Neural cell (in vitro differentiated cells): ENCODE data around the gene GLRX. TPM values are rescaled to one million over a fixed set of nuclear protein-coding genes. Genes with fewer than 3 reads are reported as not detected.
A peak's percentile ranks its signal among the peaks of the same experiment; 100 is the strongest.

ENCODE experiments used
- H2AFZ ChIP-seq: fragments of 200-600, 300-800 bp; sonication (generic), shearing (Covaris generic); 2 replicates; pipeline ENCODE4 v1.6.0; 2014; ENCODE audit warnings: low read depth, mild to moderate bottlenecking, antibody characterized with exemption, low read length, moderate library complexity
- H3F3A ChIP-seq: fragments of 200-600 bp; shearing (Covaris generic); 2 replicates; pipeline ENCODE4 v1.6.1; 2016; ENCODE audit warnings: mild to moderate bottlenecking, moderate library complexity, mixed read lengths, antibody characterized with exemption, low read length; ENCODE audit not compliant: insufficient read depth, poor library complexity, severe bottlenecking
- H3K27ac ChIP-seq: fragments of 200-600, 300-800 bp; sonication (generic), shearing (Covaris generic); 2 replicates; pipeline ENCODE4 v1.5.1; 2014; ENCODE audit warnings: mild to moderate bottlenecking, low read length, moderate library complexity
- H3K27me3 ChIP-seq: fragments of 300-800, 200-600 bp; sonication (generic), shearing (Covaris generic); 2 replicates; pipeline ENCODE4 v1.6.0; 2014; ENCODE audit warnings: mild to moderate bottlenecking, low read depth, low read length, moderate library complexity; ENCODE audit not compliant: insufficient read depth
- H3K36me3 ChIP-seq: fragments of 300-800, 200-600 bp; sonication (generic), shearing (Covaris generic); 2 replicates; pipeline ENCODE4 v1.5.1; 2014; ENCODE audit warnings: mild to moderate bottlenecking, antibody characterized with exemption, low read length, moderate library complexity; ENCODE audit not compliant: insufficient read depth
- H3K4me2 ChIP-seq: fragments of 300-800, 200-600 bp; sonication (generic), shearing (Covaris generic); 2 replicates; pipeline ENCODE4 v1.6.0; 2014; ENCODE audit warnings: mild to moderate bottlenecking, low read length
- H3K4me3 ChIP-seq: fragments of 300-800, 200-600 bp; sonication (generic), shearing (Covaris generic); 2 replicates; pipeline ENCODE4 v1.5.1; 2014; ENCODE audit warnings: mild to moderate bottlenecking, low read length, moderate library complexity
- H3K79me2 ChIP-seq: fragments of 200-600 bp; shearing (Covaris generic); replicated peaks from 2 replicates; pipeline ENCODE4 v1.6.0; 2014; ENCODE audit warnings: mild to moderate bottlenecking, low read length, moderate library complexity; ENCODE audit not compliant: insufficient read depth
- H3K9ac ChIP-seq: fragments of 300-800, 200-600 bp; sonication (generic), shearing (Covaris generic); 2 replicates; pipeline ENCODE4 v1.6.1; 2016; ENCODE audit warnings: mild to moderate bottlenecking, low read length, mixed read lengths
- H3K9me2 ChIP-seq: fragments of 200-600 bp; shearing (Covaris generic); 2 replicates; pipeline ENCODE4 v1.6.1; 2016; ENCODE audit warnings: mild to moderate bottlenecking, low read length, mixed read lengths; ENCODE audit not compliant: insufficient read depth
- H3K9me3 ChIP-seq: fragments of 200-600, 300-800 bp; sonication (generic), shearing (Covaris generic); 2 replicates; pipeline ENCODE4 v1.6.1; 2016; ENCODE audit warnings: mild to moderate bottlenecking, mixed run types, low read length, moderate library complexity, mixed read lengths
- H4K20me1 ChIP-seq: fragments of 200-600 bp; shearing (Covaris generic); 2 replicates; pipeline ENCODE4 v1.6.1; 2016; ENCODE audit warnings: mild to moderate bottlenecking, mixed run types; ENCODE audit not compliant: insufficient read depth
- EP300 ChIP-seq: fragments of 450-650 bp; conservative IDR thresholded peaks from 2 replicates; pipeline ENCODE4 v1.6.1; 2014; ENCODE audit warnings: antibody characterized with exemption, mild to moderate bottlenecking, moderate library complexity; ENCODE audit not compliant: poor library complexity, severe bottlenecking
- EZH2 ChIP-seq: fragments of 200-600, 300-800 bp; shearing (Covaris generic), sonication (generic); IDR thresholded peaks from 2 replicates; pipeline ENCODE4 v1.6.1; 2014; ENCODE audit warnings: antibody characterized with exemption, low read length, borderline replicate concordance, mild to moderate bottlenecking; ENCODE audit not compliant: insufficient read depth, poor library complexity, severe bottlenecking
- MXI1 ChIP-seq: fragments of 450-650 bp; conservative IDR thresholded peaks from 2 replicates; pipeline ENCODE4 v1.6.1; 2014; ENCODE audit warnings: antibody characterized with exemption, mild to moderate bottlenecking; ENCODE audit not compliant: poor library complexity, severe bottlenecking
- POLR2AphosphoS5 ChIP-seq: IDR thresholded peaks from 2 replicates; pipeline ENCODE4 v1.6.1; 2012
- RAD21 ChIP-seq: fragments of 450-650 bp; conservative IDR thresholded peaks from 2 replicates; pipeline ENCODE4 v1.6.1; 2014; ENCODE audit warnings: antibody characterized with exemption, mild to moderate bottlenecking, moderate library complexity
- SMC3 ChIP-seq: fragments of 450-650 bp; conservative IDR thresholded peaks from 2 replicates; pipeline ENCODE4 v1.6.1; 2014; ENCODE audit warnings: antibody characterized with exemption, mild to moderate bottlenecking, moderate library complexity; ENCODE audit not compliant: poor library complexity
- TAF1 ChIP-seq: IDR thresholded peaks from 2 replicates; pipeline ENCODE4 v1.6.1; 2012; ENCODE audit warnings: low read depth
- polyA plus RNA-seq: library from polyadenylated mRNA; depleted of rRNA; stranded (reverse); fragments of >200 nt; gene quantifications from 2 replicates; pipeline ENCODE4 v1.2.3, GENCODE V29; 2014
- TF ChIP-seq, protein P1 (sequence below): fragments of 450-650 bp; IDR thresholded peaks from 2 replicates; pipeline ENCODE4 v1.5.1; 2014; ENCODE audit warnings: antibody characterized with exemption, mild to moderate bottlenecking, moderate library complexity; ENCODE audit not compliant: poor library complexity, severe bottlenecking
- TF ChIP-seq, protein P2 (sequence below): IDR thresholded peaks from 2 replicates; pipeline ENCODE4 v1.6.1; 2012; ENCODE audit warnings: borderline replicate concordance

GLRX gene
- polyA plus RNA-seq, 1 donor from 2014 or later = 54.0 TPM

DNA sequence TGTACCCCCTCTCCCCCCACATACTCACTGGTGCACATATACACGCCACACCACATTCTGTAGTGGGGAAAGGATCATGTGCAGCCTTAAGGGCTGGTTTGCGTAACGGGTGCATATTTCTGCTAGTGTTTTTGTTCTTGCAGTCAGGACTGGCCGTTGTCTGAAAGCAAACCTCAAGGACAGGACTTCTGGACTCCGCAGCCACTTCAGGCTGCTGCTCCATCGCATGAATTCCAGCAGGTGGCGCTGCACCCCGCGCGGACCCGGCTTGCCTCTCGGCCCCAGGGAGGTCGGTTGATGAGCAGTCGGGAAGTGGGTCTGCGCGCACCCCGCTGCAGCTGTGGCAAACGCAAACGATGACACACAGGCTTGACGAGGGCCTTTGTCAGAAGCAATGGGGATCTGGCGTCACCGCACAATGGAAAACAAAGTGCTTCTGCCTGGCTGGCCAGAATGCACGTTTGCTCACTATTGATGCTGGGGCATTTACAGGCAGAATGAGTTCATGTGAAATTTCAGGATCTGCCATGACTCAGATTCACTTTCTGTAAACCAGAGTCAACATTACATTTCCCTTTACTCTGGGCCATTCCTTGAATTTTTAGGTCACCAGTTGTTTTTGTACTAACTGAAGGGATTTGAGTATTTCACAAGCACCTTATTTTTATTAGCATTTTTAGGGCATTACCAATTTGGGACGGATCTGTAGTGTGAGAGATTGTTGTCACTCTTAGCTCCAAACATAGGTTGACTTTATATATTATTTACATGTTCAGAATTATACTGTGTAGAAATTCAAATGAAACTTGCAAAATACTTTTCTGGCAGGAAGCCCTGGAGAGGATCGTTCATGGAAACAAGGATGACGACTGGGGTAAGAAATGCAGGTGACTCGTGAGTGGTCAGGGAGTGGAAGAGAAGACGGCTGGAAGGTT, 36.4 kb upstream of the GLRX start:
- no peaks in the 10 kb centered on the region for H3F3A ChIP-seq
- H4K20me1 ChIP-seq = no peaks in the 10 kb centered on the region
- H2AFZ ChIP-seq = no peak overlapping the region
- TF ChIP-seq POLR2AphosphoS5 (peak; percentile 67), MXI1 (peak; percentile 21), RAD21 (peak; percentile 99), EP300 (peak; percentile 82), TAF1 (no peak), EZH2 (no peak), SMC3 (peak; percentile 99)
- TF ChIP-seq, protein P1, sequence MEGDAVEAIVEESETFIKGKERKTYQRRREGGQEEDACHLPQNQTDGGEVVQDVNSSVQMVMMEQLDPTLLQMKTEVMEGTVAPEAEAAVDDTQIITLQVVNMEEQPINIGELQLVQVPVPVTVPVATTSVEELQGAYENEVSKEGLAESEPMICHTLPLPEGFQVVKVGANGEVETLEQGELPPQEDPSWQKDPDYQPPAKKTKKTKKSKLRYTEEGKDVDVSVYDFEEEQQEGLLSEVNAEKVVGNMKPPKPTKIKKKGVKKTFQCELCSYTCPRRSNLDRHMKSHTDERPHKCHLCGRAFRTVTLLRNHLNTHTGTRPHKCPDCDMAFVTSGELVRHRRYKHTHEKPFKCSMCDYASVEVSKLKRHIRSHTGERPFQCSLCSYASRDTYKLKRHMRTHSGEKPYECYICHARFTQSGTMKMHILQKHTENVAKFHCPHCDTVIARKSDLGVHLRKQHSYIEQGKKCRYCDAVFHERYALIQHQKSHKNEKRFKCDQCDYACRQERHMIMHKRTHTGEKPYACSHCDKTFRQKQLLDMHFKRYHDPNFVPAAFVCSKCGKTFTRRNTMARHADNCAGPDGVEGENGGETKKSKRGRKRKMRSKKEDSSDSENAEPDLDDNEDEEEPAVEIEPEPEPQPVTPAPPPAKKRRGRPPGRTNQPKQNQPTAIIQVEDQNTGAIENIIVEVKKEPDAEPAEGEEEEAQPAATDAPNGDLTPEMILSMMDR = peak; percentile 99
- TF ChIP-seq, protein P2, sequence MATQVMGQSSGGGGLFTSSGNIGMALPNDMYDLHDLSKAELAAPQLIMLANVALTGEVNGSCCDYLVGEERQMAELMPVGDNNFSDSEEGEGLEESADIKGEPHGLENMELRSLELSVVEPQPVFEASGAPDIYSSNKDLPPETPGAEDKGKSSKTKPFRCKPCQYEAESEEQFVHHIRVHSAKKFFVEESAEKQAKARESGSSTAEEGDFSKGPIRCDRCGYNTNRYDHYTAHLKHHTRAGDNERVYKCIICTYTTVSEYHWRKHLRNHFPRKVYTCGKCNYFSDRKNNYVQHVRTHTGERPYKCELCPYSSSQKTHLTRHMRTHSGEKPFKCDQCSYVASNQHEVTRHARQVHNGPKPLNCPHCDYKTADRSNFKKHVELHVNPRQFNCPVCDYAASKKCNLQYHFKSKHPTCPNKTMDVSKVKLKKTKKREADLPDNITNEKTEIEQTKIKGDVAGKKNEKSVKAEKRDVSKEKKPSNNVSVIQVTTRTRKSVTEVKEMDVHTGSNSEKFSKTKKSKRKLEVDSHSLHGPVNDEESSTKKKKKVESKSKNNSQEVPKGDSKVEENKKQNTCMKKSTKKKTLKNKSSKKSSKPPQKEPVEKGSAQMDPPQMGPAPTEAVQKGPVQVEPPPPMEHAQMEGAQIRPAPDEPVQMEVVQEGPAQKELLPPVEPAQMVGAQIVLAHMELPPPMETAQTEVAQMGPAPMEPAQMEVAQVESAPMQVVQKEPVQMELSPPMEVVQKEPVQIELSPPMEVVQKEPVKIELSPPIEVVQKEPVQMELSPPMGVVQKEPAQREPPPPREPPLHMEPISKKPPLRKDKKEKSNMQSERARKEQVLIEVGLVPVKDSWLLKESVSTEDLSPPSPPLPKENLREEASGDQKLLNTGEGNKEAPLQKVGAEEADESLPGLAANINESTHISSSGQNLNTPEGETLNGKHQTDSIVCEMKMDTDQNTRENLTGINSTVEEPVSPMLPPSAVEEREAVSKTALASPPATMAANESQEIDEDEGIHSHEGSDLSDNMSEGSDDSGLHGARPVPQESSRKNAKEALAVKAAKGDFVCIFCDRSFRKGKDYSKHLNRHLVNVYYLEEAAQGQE = no peak
- H3K9me3 ChIP-seq = no peaks in the 10 kb centered on the region
- H3K27ac ChIP-seq = peak overlapping the region; percentile 61
- H3K4me2 ChIP-seq = peak overlapping the region; percentile 40
- H3K9me2 ChIP-seq = no peaks in the 10 kb centered on the region
- H3K4me3 ChIP-seq = peak overlapping the region; percentile 52
- no peaks in the 10 kb centered on the region for H3K27me3 ChIP-seq
- H3K79me2 ChIP-seq = no peaks in the 10 kb centered on the region
- H3K9ac ChIP-seq = peak overlapping the region; percentile 47
- H3K36me3 ChIP-seq = no peaks in the 10 kb centered on the region

DNA sequence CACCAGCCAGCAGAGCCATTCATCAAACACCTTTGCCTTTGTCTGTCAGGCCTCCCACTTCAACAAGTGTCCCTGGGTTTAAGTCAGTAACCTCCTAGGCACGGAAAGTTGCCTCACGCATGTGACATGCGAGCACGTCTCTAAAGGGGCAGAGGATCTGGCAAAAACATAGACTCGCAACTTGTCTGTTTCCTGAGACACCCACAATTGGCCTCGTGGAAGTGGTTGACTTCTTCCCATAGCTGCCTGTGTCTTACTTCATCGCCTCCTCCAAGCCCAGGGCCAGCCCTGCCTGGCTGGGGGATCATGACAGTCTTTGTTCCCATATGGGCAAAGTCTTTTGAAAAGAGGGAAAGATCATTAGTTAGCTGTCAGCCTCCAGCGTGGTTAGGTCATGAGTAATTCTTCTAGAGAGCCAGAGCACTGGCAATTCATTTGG, 35.5 kb upstream of the GLRX start:
- H3K9me3 ChIP-seq = no peaks in the 10 kb centered on the region
- no peaks in the 10 kb centered on the region for H3K27me3 ChIP-seq
- no peak overlapping the region for H3K4me2 ChIP-seq
- no peaks in the 10 kb centered on the region for H4K20me1 ChIP-seq
- H3K4me3 ChIP-seq = no peak overlapping the region
- no peaks in the 10 kb centered on the region for H3K9me2 ChIP-seq
- no peak overlapping the region for H2AFZ ChIP-seq
- no peak for TF ChIP-seq EP300
- no peak for TF ChIP-seq EZH2
- no peak for TF ChIP-seq TAF1
- no peak for TF ChIP-seq SMC3
- TF ChIP-seq POLR2AphosphoS5 = no peak
- no peak for TF ChIP-seq MXI1
- no peaks in the 10 kb centered on the region for H3K79me2 ChIP-seq
- H3K36me3 ChIP-seq = no peaks in the 10 kb centered on the region
- no peak overlapping the region for H3K9ac ChIP-seq
- H3K27ac ChIP-seq = no peak overlapping the region
- no peaks in the 10 kb centered on the region for H3F3A ChIP-seq
